Endodermal cell (in vitro differentiated cells): ENCODE results near the gene FAM149B1. TPM values are rescaled to one million over a fixed set of nuclear protein-coding genes. Genes with fewer than 3 reads are reported as not detected.
A peak's percentile ranks its signal among the peaks of the same experiment; 100 is the strongest.

Experiments
- DNase-seq: peaks from one replicate; pipeline ENCODE4 v3.0.0-alpha.2; 2017
- H3K27ac ChIP-seq: 2 replicates; pipeline ENCODE4 v1.5.1; 2013; ENCODE audit warnings: mild to moderate bottlenecking, low read depth, low read length, moderate library complexity
- H3K27me3 ChIP-seq: 2 replicates; pipeline ENCODE4 v1.6.1; 2013; ENCODE audit warnings: mild to moderate bottlenecking, low read length, moderate library complexity; ENCODE audit not compliant: insufficient read depth, control insufficient read depth, poor library complexity, severe bottlenecking
- H3K36me3 ChIP-seq: 2 replicates; pipeline ENCODE4 v1.7.0; 2013; ENCODE audit warnings: mild to moderate bottlenecking, low read length, moderate library complexity; ENCODE audit not compliant: control insufficient read depth, insufficient read depth
- H3K4me1 ChIP-seq: one replicate; pipeline ENCODE4 v1.7.0; 2013; ENCODE audit warnings: low read length; ENCODE audit not compliant: control insufficient read depth, insufficient read depth
- H3K4me3 ChIP-seq: 2 replicates; pipeline ENCODE4 v1.5.1; 2013; ENCODE audit warnings: mild to moderate bottlenecking, low read length, moderate library complexity
- H3K9ac ChIP-seq: 2 replicates; pipeline ENCODE4 v1.6.1; 2013; ENCODE audit warnings: mild to moderate bottlenecking, low read length, moderate library complexity; ENCODE audit not compliant: poor library complexity, severe bottlenecking; ENCODE audit errors: extremely low read depth
- H3K9me3 ChIP-seq: 2 replicates; pipeline ENCODE4 v1.6.1; 2013; ENCODE audit warnings: mild to moderate bottlenecking, low read length, moderate library complexity; ENCODE audit not compliant: control insufficient read depth
- H3K27ac Mint-ChIP-seq: 2 replicates; pipeline ENCODE4 v1.8.0; 2020; ENCODE audit warnings: mixed read lengths
- H3K27me3 Mint-ChIP-seq: 2 replicates; pipeline ENCODE4 v1.8.0; 2021; ENCODE audit warnings: mild to moderate bottlenecking, mixed read lengths; ENCODE audit not compliant: insufficient read depth
- H3K36me3 Mint-ChIP-seq: 2 replicates; pipeline ENCODE4 v1.8.0; 2020; ENCODE audit warnings: low read depth, mixed read lengths
- H3K4me1 Mint-ChIP-seq: 2 replicates; pipeline ENCODE4 v1.8.0; 2020; ENCODE audit warnings: mixed read lengths
- H3K4me3 Mint-ChIP-seq: 2 replicates; pipeline ENCODE4 v1.8.0; 2020; ENCODE audit warnings: mild to moderate bottlenecking, moderate library complexity, mixed read lengths
- H3K9me3 Mint-ChIP-seq: 2 replicates; pipeline ENCODE4 v1.8.0; 2020; ENCODE audit warnings: mild to moderate bottlenecking, mixed read lengths
- WGBS, 2 experiments: methylation state at CpG; one replicate each; pipeline versions ENCODE4 v1.1.5 to v1.1.7; 2013; ENCODE audit warnings: missing lambda C conversion rate in 2 of 2, mixed read lengths in 1 of 2; ENCODE audit not compliant: insufficient coverage in 1 of 2, insufficient read length in 1 of 2; 5-methylcytosine and 5-hydroxymethylcytosine counted together
- total RNA-seq, 2 donors: library from RNA; stranded (reverse); fragmentation: NEBNext Ultra II Directional in 1 of 2; extraction: Animal tissue kit (Norgen Biotek cat#: 25700) in 1 of 2; gene quantifications; 2 replicates in 1 of 2; 3 replicates in 1 of 2; pipeline ENCODE4 v1.2.1, GENCODE V29; 2021
- TF ChIP-seq, protein P1 (sequence below): fragments of 200-600 bp; sonication (generic); conservative IDR thresholded peaks from 2 replicates; pipeline ENCODE4 v1.5.0; 2021; ENCODE audit warnings: antibody characterized with exemption, mild to moderate bottlenecking

FAM149B1 gene
- total RNA-seq, 2 donors from 2014 or later = 29.1 to 29.2 TPM

- Histone ChIP-seq H3K4me1 (no peaks in the 10 kb centered on the region), H3K9ac (no peak overlapping the region), H3K27me3 (no peaks in the 10 kb centered on the region), H3K36me3 (peaks cover 14% of the 10 kb centered on the region), H3K27ac (no peak overlapping the region), H3K9me3 (peaks cover 4% of the 10 kb centered on the region), H3K4me3 (no peak overlapping the region)
- H3K4me3 Mint-ChIP-seq = no peak overlapping the region
- H3K27ac Mint-ChIP-seq = peak overlapping the region; percentile 4
- no peak for DNase-seq
- TF ChIP-seq, protein P1, sequence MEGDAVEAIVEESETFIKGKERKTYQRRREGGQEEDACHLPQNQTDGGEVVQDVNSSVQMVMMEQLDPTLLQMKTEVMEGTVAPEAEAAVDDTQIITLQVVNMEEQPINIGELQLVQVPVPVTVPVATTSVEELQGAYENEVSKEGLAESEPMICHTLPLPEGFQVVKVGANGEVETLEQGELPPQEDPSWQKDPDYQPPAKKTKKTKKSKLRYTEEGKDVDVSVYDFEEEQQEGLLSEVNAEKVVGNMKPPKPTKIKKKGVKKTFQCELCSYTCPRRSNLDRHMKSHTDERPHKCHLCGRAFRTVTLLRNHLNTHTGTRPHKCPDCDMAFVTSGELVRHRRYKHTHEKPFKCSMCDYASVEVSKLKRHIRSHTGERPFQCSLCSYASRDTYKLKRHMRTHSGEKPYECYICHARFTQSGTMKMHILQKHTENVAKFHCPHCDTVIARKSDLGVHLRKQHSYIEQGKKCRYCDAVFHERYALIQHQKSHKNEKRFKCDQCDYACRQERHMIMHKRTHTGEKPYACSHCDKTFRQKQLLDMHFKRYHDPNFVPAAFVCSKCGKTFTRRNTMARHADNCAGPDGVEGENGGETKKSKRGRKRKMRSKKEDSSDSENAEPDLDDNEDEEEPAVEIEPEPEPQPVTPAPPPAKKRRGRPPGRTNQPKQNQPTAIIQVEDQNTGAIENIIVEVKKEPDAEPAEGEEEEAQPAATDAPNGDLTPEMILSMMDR = peak; percentile 77
- H3K27me3 Mint-ChIP-seq = no peaks in the 10 kb centered on the region
- H3K4me1 Mint-ChIP-seq = peaks cover 13% of the 10 kb centered on the region
- H3K9me3 Mint-ChIP-seq = no peaks in the 10 kb centered on the region
- 79 to 95% methylated on average over 2 of the region's 2 CpGs for WGBS, 2 experiments
- H3K36me3 Mint-ChIP-seq = peaks cover 36% of the 10 kb centered on the region
Measured at GRCh38 chr10:73218431-73219191, 50.7 kb downstream of the FAM149B1 start.

GRCh38 chr10:73219384-73219783 is 51.5 kb downstream of the FAM149B1 start:
- H3K4me3 ChIP-seq = no peak overlapping the region
- no peaks in the 10 kb centered on the region for H3K9me3 Mint-ChIP-seq
- H3K36me3 Mint-ChIP-seq = peaks cover 35% of the 10 kb centered on the region
- TF ChIP-seq, protein P1 = no peak
- no peaks in the 10 kb centered on the region for H3K4me1 ChIP-seq
- peaks cover 14% of the 10 kb centered on the region for H3K36me3 ChIP-seq
- no peak overlapping the region for H3K9ac ChIP-seq
- no peak for DNase-seq
- H3K27ac ChIP-seq = no peak overlapping the region
- H3K27ac Mint-ChIP-seq = no peak overlapping the region
- H3K4me3 Mint-ChIP-seq = no peak overlapping the region
- no peaks in the 10 kb centered on the region for H3K27me3 ChIP-seq
- peaks cover 13% of the 10 kb centered on the region for H3K4me1 Mint-ChIP-seq
- peaks cover 4% of the 10 kb centered on the region for H3K9me3 ChIP-seq
- H3K27me3 Mint-ChIP-seq = no peaks in the 10 kb centered on the region

DNA sequence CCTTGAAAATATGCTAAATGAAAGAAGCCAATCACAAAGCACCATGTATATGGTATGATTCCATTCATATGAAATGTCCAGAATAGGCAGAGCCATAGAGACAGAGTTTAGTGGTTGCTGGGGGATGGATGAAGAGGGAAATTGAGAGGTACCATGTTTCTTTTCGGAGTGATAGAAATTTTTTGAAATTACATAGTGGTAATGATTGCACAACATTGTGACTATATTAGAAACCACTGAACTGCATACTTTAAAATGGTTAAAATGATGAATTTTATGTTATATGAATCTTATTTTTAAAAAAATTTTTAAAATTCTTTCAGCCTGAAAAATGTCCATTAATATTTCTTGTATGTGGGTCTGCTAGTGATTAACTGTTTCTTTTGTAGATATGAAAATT is 53.1 kb downstream of the FAM149B1 start:
- H3K4me1 ChIP-seq = no peaks in the 10 kb centered on the region
- DNase-seq = no peak
- H3K36me3 ChIP-seq = peaks cover 14% of the 10 kb centered on the region
- H3K27me3 Mint-ChIP-seq = no peaks in the 10 kb centered on the region
- H3K9me3 Mint-ChIP-seq = no peaks in the 10 kb centered on the region
- H3K9me3 ChIP-seq = peaks cover 4% of the 10 kb centered on the region
- H3K9ac ChIP-seq = no peak overlapping the region
- no peak overlapping the region for H3K4me3 Mint-ChIP-seq
- peaks cover 13% of the 10 kb centered on the region for H3K4me1 Mint-ChIP-seq
- H3K27ac ChIP-seq = no peak overlapping the region
- no peak overlapping the region for H3K27ac Mint-ChIP-seq
- H3K27me3 ChIP-seq = no peaks in the 10 kb centered on the region
- WGBS, 2 experiments = 100% methylated on average over 1 of the region's 1 CpG; no CpG with 5 or more reads in 1 of the 2 experiments
- H3K4me3 ChIP-seq = no peak overlapping the region
- TF ChIP-seq, protein P1 = no peak
- peaks cover 32% of the 10 kb centered on the region for H3K36me3 Mint-ChIP-seq
